Activated CD8-positive, alpha-beta memory T cell treated with anti-CD3 and anti-CD28 coated beads, Interleukin-2, amount 50 U/mL, for 1 hour (primary cell): Measurements from ENCODE around the gene VBP1.
"Not testable (repeated sequence)": the region's sequence is repeated elsewhere in the genome, so short reads cannot be mapped to it uniquely, and the experiment has no call there.

Source experiments
- DNase-seq: peaks from one replicate; pipeline ENCODE4 v3.0.0-alpha.2; 2020; ENCODE audit errors: extremely low read depth

Gene VBP1

GRCh38 chrX:155216179-155216939 lies at the start of gene VBP1:
Gene VBP1 (plus strand): TSS chrX:155216460. CDS start chrX:155216483, 23 bp downstream.
- peak; percentile 53 for DNase-seq

- no peak for DNase-seq
Measured at GRCh38 chrX:155169881-155170280, 46.4 kb upstream of the VBP1 start.

GRCh38 chrX:155179346-155179997 lies 36.8 kb upstream of the VBP1 start:
- DNase-seq: no peak

- no peak for DNase-seq
Measured at GRCh38 chrX:155188786-155189185, 27.5 kb upstream of the VBP1 start.

- DNase-seq: no peak
Measured at GRCh38 chrX:155211208-155211607, 5.1 kb upstream of the VBP1 start.

GRCh38 chrX:155213731-155214130 lies 2.5 kb upstream of the VBP1 start:
- DNase-seq: no peak

- DNase-seq: no peak
Measured at GRCh38 chrX:155215443-155216178, 649 bp upstream of the VBP1 start.

- DNase-seq: no peak
Measured at GRCh38 chrX:155216940-155217440, 730 bp downstream of the VBP1 start.

- no peak for DNase-seq
Measured at GRCh38 chrX:155218777-155219176, 2.5 kb downstream of the VBP1 start.

GRCh38 chrX:155221351-155221750 lies 5.1 kb downstream of the VBP1 start:
- no peak for DNase-seq

GRCh38 chrX:155223746-155224145 lies 7.5 kb downstream of the VBP1 start:
- not testable (repeated sequence) for DNase-seq

GRCh38 chrX:155225774-155226173 lies 9.5 kb downstream of the VBP1 start:
- no peak for DNase-seq

GRCh38 chrX:155231163-155231562 lies 14.9 kb downstream of the VBP1 start:
- DNase-seq: no peak

GRCh38 chrX:155235891-155236290 lies 19.6 kb downstream of the VBP1 start:
- DNase-seq: no peak

- no peak for DNase-seq
Measured at GRCh38 chrX:155237719-155238118, 21.5 kb downstream of the VBP1 start.

- DNase-seq: no peak
Measured at GRCh38 chrX:155242300-155242699, 26.0 kb downstream of the VBP1 start.

- no peak for DNase-seq
Measured at GRCh38 chrX:155246748-155247147, 30.5 kb downstream of the VBP1 start.

GRCh38 chrX:155247497-155247896 lies 31.2 kb downstream of the VBP1 start:
- DNase-seq: no peak

- DNase-seq: no peak
Measured at GRCh38 chrX:155251391-155251790, 35.1 kb downstream of the VBP1 start.

GRCh38 chrX:155259752-155260151 lies 43.5 kb downstream of the VBP1 start:
- no peak for DNase-seq

- no peak for DNase-seq
Measured at GRCh38 chrX:155262970-155263754, 46.9 kb downstream of the VBP1 start.
